Non-pigmented ciliary epithelial cell (primary cell): Measurements from ENCODE around the gene SHC1.
"Not testable (repeated sequence)": the region's sequence is repeated elsewhere in the genome, so short reads cannot be mapped to it uniquely, and the experiment has no call there.

ENCODE experiments used
- DNase-seq: peaks from one replicate; pipeline ENCODE4 v3.0.0-alpha.2; 2010; ENCODE audit warnings: low read depth

Gene SHC1

GRCh38 chr1:154995301-154995983, 24.9 kb upstream of the SHC1 start:
- DNase-seq = not testable (repeated sequence)

- DNase-seq = no peak
Observed at GRCh38 chr1:154994591-154994990, 24.0 kb upstream of the SHC1 start.

GRCh38 chr1:154994269-154994587, 23.7 kb upstream of the SHC1 start:
- DNase-seq = no peak

- DNase-seq = no peak
Observed at GRCh38 chr1:154993572-154994268, 23.2 kb upstream of the SHC1 start, which contains the start of gene LENEP. LENEP (plus strand) TSS chr1:154993586; CDS start chr1:154993608, 22 bp downstream.

GRCh38 chr1:154992721-154993571, 22.4 kb upstream of the SHC1 start:
- DNase-seq = no peak

- no peak for DNase-seq
Observed at GRCh38 chr1:154990276-154990675, 19.7 kb upstream of the SHC1 start.

GRCh38 chr1:154989195-154989860, 18.8 kb upstream of the SHC1 start:
- no peak for DNase-seq

- no peak for DNase-seq
Observed at GRCh38 chr1:154988058-154988954, 17.8 kb upstream of the SHC1 start.

- no peak for DNase-seq
Observed at GRCh38 chr1:154987326-154987725, 16.8 kb upstream of the SHC1 start.

- not testable (repeated sequence) for DNase-seq
Observed at GRCh38 chr1:154986736-154987135, 16.2 kb upstream of the SHC1 start.

- DNase-seq = no peak
Observed at GRCh38 chr1:154983776-154984466, 13.4 kb upstream of the SHC1 start.

GRCh38 chr1:154982897-154983648, 12.5 kb upstream of the SHC1 start, which contains the start of gene FLAD1:
FLAD1 (plus strand) TSS chr1:154983344; CDS start chr1:154983695, 351 bp downstream.
- DNase-seq = peak; percentile 99

- DNase-seq = no peak
Observed at GRCh38 chr1:154982341-154982740, 11.8 kb upstream of the SHC1 start.

- DNase-seq = no peak
Observed at GRCh38 chr1:154978360-154978759, 7.8 kb upstream of the SHC1 start.

- DNase-seq = not testable (repeated sequence)
Observed at GRCh38 chr1:154977762-154978161, 7.2 kb upstream of the SHC1 start.

- DNase-seq = no peak
Observed at GRCh38 chr1:154975409-154976059, 5.0 kb upstream of the SHC1 start.

- DNase-seq = no peak
Observed at GRCh38 chr1:154974808-154975408, 4.4 kb upstream of the SHC1 start.

GRCh38 chr1:154974102-154974807, 3.7 kb upstream of the SHC1 start, which contains the start of gene CKS1B:
CKS1B (plus strand) TSS chr1:154974681; CDS start chr1:154974746, 65 bp downstream.
- DNase-seq = peak; percentile 100
